Measurements from ENCODE around the gene CUBN.

- TF ChIP-seq EZH2 (IDR thresholded peaks at IDR 0.05; ENCODE audit: insufficient read depth, poor library complexity, severe bottlenecking) (no peak), EZH2phosphoT487 (IDR thresholded peaks at IDR 0.05; ENCODE audit: insufficient read depth, low read depth) (no peak)
Measured at GRCh38 chr10:17101910-17102266, 27.7 kb downstream of the CUBN start.
